Chondrocyte (in vitro differentiated cells): ENCODE measurements around the gene MED26. TPM values are rescaled to one million over a fixed set of nuclear protein-coding genes. Genes with fewer than 3 reads are reported as not detected.
A peak's percentile ranks its signal among the peaks of the same experiment; 100 is the strongest.

Experiments
- DNase-seq: peaks from one replicate; pipeline ENCODE4 v3.0.0; 2021; ENCODE audit warnings: mixed read lengths, low spot score
- H3K27ac Mint-ChIP-seq: one replicate; pipeline ENCODE4 v1.8.0; 2021; ENCODE audit warnings: mild to moderate bottlenecking, moderate library complexity, mixed read lengths; ENCODE audit not compliant: unreplicated experiment
- H3K27me3 Mint-ChIP-seq: 2 replicates; pipeline ENCODE4 v1.8.0; 2021; ENCODE audit warnings: low read depth, mixed read lengths
- H3K36me3 Mint-ChIP-seq: 2 replicates; pipeline ENCODE4 v1.8.0; 2021; ENCODE audit warnings: low read depth, mixed read lengths
- H3K4me1 Mint-ChIP-seq: 2 replicates; pipeline ENCODE4 v1.8.0; 2021; ENCODE audit warnings: low read depth, mild to moderate bottlenecking, mixed read lengths
- H3K4me3 Mint-ChIP-seq: one replicate; pipeline ENCODE4 v1.8.0; 2021; ENCODE audit warnings: mild to moderate bottlenecking, moderate library complexity, mixed read lengths; ENCODE audit not compliant: unreplicated experiment
- H3K9me3 Mint-ChIP-seq: 2 replicates; pipeline ENCODE4 v1.8.0; 2021; ENCODE audit warnings: low read depth, mixed read lengths
- CTCF ChIP-seq: fragments of 200-600 bp; sonication (generic); IDR thresholded peaks from 2 replicates; pipeline ENCODE4 v1.5.0; 2021; ENCODE audit warnings: antibody characterized with exemption, mild to moderate bottlenecking, moderate library complexity
- total RNA-seq: library from RNA; stranded (reverse); gene quantifications from 3 replicates; pipeline ENCODE4 v1.2.1, GENCODE V29; 2021

Gene MED26
- total RNA-seq, 1 donor from 2014 or later, result 8.7 TPM

GRCh38 chr19:16571822-16572331, 56.1 kb downstream of the MED26 start:
- Mint-ChIP-seq H3K9me3 (no peaks in the 10 kb centered on the region), H3K27ac (peak overlapping the region; percentile 93), H3K4me1 (peaks cover 61% of the 10 kb centered on the region), H3K4me3 (peak overlapping the region; percentile 89), H3K36me3 (peaks cover 16% of the 10 kb centered on the region), H3K27me3 (no peaks in the 10 kb centered on the region)
- no peak for DNase-seq
- no peak for TF ChIP-seq CTCF

GRCh38 chr19:16571283-16571682, 56.7 kb downstream of the MED26 start:
- peak overlapping the region; percentile 89 for H3K4me3 Mint-ChIP-seq
- H3K9me3 Mint-ChIP-seq, result no peaks in the 10 kb centered on the region
- no peaks in the 10 kb centered on the region for H3K27me3 Mint-ChIP-seq
- DNase-seq, result no peak
- peak overlapping the region; percentile 93 for H3K27ac Mint-ChIP-seq
- no peak for TF ChIP-seq CTCF
- peaks cover 20% of the 10 kb centered on the region for H3K36me3 Mint-ChIP-seq
- H3K4me1 Mint-ChIP-seq, result peaks cover 61% of the 10 kb centered on the region

GRCh38 chr19:16569609-16570320, 58.2 kb downstream of the MED26 start:
- no peaks in the 10 kb centered on the region for H3K27me3 Mint-ChIP-seq
- peaks cover 53% of the 10 kb centered on the region for H3K4me1 Mint-ChIP-seq
- no peak for TF ChIP-seq CTCF
- H3K4me3 Mint-ChIP-seq, result no peak overlapping the region
- no peak for DNase-seq
- H3K9me3 Mint-ChIP-seq, result no peaks in the 10 kb centered on the region
- peak overlapping the region; percentile 99 for H3K27ac Mint-ChIP-seq
- peaks cover 25% of the 10 kb centered on the region for H3K36me3 Mint-ChIP-seq

- no peak for TF ChIP-seq CTCF
- H3K9me3 Mint-ChIP-seq, result no peaks in the 10 kb centered on the region
- H3K4me1 Mint-ChIP-seq, result peaks cover 33% of the 10 kb centered on the region
- DNase-seq, result no peak
- no peak overlapping the region for H3K27ac Mint-ChIP-seq
- no peak overlapping the region for H3K4me3 Mint-ChIP-seq
- peaks cover 41% of the 10 kb centered on the region for H3K36me3 Mint-ChIP-seq
- no peaks in the 10 kb centered on the region for H3K27me3 Mint-ChIP-seq
These were observed 61.3 kb downstream of the MED26 start for GRCh38 chr19:16566702-16567101.

GRCh38 chr19:16566161-16566560, 61.8 kb downstream of the MED26 start:
- Mint-ChIP-seq H3K27ac (no peak overlapping the region), H3K36me3 (peaks cover 43% of the 10 kb centered on the region), H3K4me3 (no peak overlapping the region), H3K27me3 (no peaks in the 10 kb centered on the region), H3K9me3 (no peaks in the 10 kb centered on the region), H3K4me1 (peaks cover 27% of the 10 kb centered on the region)
- no peak for DNase-seq
- no peak for TF ChIP-seq CTCF
